ENCODE data around the gene SNRNP35.
"Not testable (repeated sequence)": the region's sequence is repeated elsewhere in the genome, so short reads cannot be mapped to it uniquely, and the experiment has no call there.

DNA sequence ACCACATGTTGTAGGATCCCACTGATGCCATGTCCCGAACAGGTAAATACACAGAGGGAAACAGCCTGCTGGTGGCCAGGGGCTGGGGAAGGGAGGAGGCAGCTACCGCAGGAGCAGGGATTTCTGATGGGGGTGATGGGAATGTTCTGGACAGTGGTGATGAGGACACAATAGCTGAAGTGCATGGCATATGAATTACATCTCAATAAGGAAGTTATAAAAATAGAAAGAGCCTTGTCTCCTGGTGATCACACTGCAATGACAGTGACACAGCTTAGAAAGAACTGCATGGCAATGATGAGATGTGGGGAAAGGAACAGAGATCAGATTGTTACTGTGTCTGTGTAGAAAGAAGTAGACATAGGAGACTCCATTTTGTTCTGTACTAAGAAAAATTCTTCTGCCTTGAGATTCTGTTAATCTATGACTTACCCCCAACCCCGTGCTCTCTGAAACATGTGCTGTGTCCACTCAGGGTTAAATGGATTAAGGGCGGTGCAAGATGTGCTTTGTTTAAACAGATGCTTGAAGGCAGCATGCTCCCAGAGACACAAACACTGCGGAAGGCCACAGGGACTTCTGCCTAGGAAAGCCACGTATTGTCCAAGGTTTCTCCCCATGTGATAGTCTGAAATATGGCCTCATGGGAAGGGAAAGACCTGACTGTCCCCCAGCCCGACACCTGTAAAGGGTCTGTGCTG, 34.5 kb downstream of the SNRNP35 start:
- not testable (repeated sequence) for TF ChIP-seq EZH2 (IDR thresholded peaks at IDR 0.05); POLR2AphosphoS5 (IDR thresholded peaks at IDR 0.05; ENCODE audit: borderline replicate concordance, low read depth, low read length)
